Fibroblast of peridontal ligament (primary cell): ENCODE measurements around the gene ALCAM.
A peak's percentile ranks its signal among the peaks of the same experiment; 100 is the strongest.
"Not testable (repeated sequence)": the region's sequence is repeated elsewhere in the genome, so short reads cannot be mapped to it uniquely, and the experiment has no call there.

Source experiments
- DNase-seq: peaks from one replicate; pipeline ENCODE4 v3.0.0-alpha.2; 2010; ENCODE audit errors: extremely low read depth

The ALCAM gene

DNA sequence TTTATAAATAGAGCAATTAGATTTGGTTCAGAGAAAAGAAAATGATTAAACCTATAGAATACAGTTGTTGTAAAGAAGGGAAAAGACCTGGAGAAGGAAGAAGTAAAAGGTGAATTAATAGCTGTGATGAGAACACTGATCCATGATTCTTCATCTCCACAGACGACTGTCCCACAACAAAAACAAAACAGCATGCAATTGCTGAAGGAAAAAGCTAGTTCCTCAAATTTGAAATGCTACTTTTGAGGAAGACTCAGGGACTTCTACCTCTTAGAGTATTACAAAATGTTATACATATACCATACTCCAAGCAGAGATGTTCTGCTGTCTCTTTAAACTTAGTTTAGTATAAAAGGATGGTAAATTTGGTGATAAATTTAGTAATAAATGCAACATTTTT, 21.5 kb downstream of the ALCAM start:
- DNase-seq: no peak

DNA sequence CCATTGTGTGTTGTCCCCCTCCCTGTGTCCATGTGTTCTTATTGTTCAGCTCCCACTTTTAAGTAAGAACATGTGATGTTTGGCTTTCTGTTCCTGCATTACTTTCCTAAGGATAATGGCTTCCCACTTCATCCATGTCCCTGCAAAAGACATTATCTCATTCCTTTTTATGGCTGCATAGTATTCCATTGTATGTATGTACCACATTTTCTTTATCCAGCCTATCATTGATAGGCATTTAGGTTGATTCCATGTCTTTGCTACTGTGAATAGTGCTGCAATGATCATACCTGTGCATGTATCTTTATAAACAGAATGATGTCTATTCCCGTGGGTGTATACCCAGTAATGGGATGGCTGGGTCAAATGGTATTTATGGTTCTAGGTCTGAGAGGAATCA, 23.1 kb downstream of the ALCAM start:
- not testable (repeated sequence) for DNase-seq

- not testable (repeated sequence) for DNase-seq
These were observed 25.9 kb downstream of the ALCAM start for GRCh38 chr3:105392598-105392997.

GRCh38 chr3:105394177-105394576, 27.5 kb downstream of the ALCAM start:
- DNase-seq: no peak

- DNase-seq: no peak
These were observed 31.3 kb downstream of the ALCAM start for GRCh38 chr3:105397974-105398373.

DNA sequence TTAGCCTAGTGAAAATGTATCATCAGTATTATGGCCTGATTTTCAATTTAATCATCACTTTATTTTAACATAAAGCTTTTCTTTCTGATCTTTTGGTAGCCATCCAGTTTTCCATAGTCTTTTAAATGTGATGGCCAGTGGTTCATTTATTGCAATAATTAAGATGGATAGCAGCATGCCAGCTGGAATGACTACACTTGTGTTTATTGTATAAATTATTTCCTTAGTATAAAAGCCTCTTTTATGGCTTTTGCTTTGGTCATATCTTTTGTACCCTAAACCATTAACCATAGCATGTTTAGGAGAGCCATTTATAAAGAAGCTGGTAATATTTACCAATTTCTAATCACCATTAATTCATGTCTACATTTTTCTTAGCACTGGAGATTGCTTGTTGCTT, 31.7 kb downstream of the ALCAM start:
- no peak for DNase-seq

GRCh38 chr3:105399062-105399461, 32.4 kb downstream of the ALCAM start:
- no peak for DNase-seq

GRCh38 chr3:105399611-105400010, 32.9 kb downstream of the ALCAM start:
- DNase-seq: no peak

GRCh38 chr3:105401254-105401653, 34.5 kb downstream of the ALCAM start:
- no peak for DNase-seq

DNA sequence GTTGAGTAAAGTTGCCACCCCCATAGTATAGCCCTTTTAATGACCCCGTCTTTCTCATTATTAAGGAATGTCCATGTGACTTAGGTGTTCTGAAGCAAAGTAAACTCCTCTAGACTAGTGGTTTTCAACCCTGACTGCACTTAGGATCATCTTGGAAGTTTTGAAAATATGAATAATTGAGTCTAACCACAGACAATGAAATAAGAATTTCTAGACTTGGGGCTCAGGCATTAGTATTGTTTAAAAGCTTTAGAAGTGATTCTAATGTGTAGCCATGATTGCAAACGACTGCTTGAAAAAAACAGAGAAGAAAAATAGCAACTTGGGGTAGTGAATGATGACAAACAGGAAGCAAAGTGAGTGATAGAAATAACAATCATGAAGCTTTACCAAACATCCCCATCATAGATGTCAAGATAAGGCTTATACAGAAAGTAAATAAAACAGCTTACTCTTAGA, 35.0 kb downstream of the ALCAM start:
- no peak for DNase-seq

DNA sequence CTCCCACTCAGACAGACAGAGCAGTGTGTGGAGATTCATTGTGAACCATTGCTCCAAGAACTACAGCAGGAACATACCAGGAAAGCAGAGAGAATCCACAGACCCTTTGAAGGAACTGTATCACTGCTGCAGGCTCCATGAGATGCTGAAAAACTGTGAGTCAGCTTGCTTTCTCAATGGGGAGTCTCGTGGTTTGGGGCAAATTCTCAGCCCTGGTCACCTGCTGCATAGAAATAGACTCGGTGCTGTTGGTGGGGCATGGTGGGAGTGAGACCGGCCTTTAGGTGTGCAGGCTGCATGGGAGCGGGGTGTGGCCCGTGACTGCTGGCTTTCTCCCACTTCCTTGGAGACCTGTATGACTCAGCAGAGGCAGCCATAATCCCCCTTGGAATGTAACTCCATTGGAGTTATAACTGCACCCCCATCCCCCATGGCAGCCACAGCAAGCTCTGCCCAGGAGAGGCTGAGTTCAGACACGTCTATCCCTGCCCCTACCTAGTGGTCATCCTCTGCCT, 35.6 kb downstream of the ALCAM start:
- no peak for DNase-seq

- DNase-seq: not testable (repeated sequence)
These were observed 36.3 kb downstream of the ALCAM start for GRCh38 chr3:105403034-105403433.

DNA sequence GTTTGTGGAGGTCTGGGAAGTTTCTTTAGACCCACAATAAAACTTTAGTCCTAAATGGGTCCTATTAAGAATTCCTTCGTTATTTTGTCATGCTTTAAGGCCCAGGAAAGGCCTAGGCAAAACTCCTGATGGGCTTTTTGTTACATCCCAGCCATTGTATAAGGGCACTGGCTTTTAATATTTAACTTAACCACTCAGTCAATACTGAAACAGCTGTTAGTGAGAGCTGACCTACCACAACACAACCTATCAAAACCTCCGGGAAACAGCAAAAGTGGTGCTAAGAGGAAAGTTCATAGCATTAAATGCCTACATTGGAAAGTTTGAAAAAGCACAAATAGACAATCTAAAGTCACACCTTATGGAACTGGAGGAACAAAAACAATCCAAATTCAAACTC, 39.6 kb downstream of the ALCAM start:
- no peak for DNase-seq

DNA sequence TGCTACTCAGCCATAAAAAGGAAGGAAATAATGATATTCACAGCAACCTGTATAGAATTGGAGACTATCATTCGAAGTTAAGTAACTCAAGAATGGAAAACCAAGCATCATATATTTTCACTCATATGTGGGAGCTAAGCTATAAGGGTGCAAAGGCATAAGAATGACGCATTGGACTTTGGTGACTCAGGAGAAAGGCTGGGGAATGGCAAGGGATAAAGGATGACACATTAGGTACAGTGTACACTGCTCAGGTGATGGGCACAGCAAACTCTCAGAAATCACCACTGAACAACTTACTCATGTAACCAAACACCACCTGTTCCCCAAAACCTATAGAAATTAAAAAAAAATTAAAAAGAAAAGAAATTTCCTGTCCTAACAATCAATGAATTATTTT, 42.7 kb downstream of the ALCAM start:
- DNase-seq: no peak

GRCh38 chr3:105413343-105413887, 46.7 kb downstream of the ALCAM start:
- no peak for DNase-seq

DNA sequence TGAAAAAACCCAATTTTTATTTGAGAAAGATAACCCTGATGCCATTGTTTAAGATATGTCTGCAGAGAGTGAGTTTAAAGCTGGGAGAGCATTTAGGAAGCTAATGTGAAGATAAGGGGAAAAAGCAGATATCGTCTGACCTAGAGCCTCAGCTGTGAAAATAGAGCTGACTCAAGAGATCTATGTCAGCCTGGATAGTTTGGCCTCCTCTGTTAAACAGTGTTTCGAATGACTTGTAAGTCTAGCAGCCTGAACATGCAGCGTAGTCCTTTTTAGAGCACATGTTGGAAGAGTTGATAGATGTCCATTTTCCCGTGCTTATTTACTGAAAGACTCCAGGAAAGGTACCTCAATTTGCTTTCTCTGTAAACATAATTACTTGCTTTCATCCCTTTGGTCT, 48.1 kb downstream of the ALCAM start:
- DNase-seq: peak; percentile 21

- DNase-seq: no peak
These were observed 49.2 kb downstream of the ALCAM start for GRCh38 chr3:105415951-105416350.

GRCh38 chr3:105417525-105418289, 51.0 kb downstream of the ALCAM start:
- no peak for DNase-seq

DNA sequence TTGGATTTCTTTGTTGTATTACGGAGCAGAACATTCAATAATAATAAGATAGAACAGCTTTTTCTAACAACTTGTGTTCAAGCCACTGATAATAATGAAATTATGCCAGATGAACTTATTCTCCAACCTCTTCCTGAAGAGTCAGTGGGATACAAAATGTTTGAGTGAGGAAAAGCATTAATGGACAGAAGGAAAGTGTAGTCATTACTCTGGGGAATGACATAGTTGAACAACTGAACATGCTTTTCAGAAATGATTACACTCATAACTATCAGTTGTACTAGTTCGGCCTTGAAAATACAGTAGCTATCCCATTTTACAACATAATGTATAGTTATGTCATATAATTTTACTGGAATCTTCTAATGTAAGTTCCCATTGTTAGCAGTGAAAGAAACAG, 55.9 kb downstream of the ALCAM start:
- peak; percentile 53 for DNase-seq

GRCh38 chr3:105423397-105423796, 56.7 kb downstream of the ALCAM start:
- DNase-seq: peak; percentile 20

DNA sequence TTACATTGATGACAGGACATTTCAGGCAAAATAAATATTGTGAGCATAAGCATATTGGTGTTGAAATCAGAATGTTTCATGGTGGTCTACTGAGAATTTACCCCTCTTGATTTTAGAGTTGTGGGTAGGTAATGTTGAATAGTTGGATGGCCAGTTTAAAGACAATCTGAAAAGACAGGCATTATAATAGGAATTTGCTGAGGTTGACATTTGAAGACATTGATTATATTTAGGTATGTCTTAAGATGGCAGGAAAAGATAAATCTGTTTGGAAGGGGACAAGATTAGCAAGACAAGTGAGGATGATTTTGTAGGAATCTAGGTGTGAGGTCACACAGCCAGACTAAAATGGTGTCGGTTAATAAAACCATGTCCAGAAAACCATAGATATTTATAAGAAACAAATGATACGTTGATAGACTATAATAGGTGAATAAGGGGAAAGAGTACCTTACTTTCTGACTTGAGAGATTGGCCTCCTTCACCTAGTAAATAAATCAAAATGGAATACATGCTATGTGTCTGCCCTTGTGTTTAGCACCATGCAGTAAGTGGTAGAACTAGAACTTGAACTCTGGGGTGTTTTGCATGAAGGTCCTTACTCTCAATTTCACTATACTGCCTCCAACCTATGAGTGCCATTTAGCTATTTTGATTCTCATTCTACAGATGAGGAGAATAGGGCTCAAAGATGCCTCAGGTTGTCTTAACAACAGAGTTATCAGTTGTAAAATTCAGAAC, 57.9 kb downstream of the ALCAM start:
- no peak for DNase-seq

DNA sequence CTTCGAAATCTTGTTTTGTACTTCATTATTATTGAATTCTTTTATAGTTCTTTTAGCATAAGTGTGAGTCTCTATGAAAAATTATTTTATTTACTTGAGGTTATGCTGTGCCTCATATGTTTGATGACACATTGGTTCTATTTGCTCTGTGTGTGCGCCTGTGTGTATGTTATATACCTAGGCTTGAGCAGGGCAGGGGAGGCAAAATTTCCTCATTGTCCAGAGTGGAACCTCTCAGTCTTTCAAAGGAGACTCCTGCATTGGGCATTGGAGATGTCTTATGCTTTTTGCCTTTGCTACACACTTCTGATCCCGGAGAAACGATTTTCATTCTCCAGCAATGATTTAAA, 58.4 kb downstream of the ALCAM start:
- no peak for DNase-seq

GRCh38 chr3:105427332-105427731, 60.6 kb downstream of the ALCAM start:
- DNase-seq: no peak
